Erythroblast (primary cell): ENCODE results near the gene SLC9A1.

ENCODE experiments used
- GATA1 ChIP-seq: IDR thresholded peaks from 2 replicates; pipeline ENCODE4 v1.6.1; 2011; ENCODE audit warnings: low read depth, mild to moderate bottlenecking, control low read depth, low read length, moderate library complexity
- POLR2A ChIP-seq: IDR thresholded peaks from 2 replicates; pipeline ENCODE4 v1.6.1; 2011; ENCODE audit warnings: mild to moderate bottlenecking, low read length

- TF ChIP-seq POLR2A (peak; percentile 10), GATA1 (no peak)
Observed at GRCh38 chr1:27099587-27100334, 55.2 kb downstream of the SLC9A1 start.
